ENCODE results near the gene HSPA12A.

HSPA12A gene

DNA sequence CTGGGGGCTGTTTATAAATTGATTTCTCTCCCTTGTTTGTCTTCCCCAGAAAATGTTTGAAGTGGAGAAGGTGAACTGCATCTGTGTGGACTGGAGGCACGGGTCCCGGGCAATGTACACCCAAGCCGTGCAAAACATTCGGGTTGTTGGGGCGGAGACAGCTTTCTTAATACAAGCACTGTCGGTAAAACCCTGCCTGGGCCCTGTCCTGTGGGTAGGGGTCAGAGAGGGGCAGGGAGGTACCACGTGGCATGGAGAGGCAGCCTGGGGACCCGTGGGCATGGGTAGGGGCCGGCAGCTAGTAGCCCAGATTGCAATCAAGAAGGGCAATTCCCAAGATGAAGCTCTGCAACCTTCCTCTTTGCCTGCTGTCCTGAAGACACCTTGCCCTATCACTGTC, 115.6 kb downstream of the HSPA12A start:
- no peak for DNase-seq

DNA sequence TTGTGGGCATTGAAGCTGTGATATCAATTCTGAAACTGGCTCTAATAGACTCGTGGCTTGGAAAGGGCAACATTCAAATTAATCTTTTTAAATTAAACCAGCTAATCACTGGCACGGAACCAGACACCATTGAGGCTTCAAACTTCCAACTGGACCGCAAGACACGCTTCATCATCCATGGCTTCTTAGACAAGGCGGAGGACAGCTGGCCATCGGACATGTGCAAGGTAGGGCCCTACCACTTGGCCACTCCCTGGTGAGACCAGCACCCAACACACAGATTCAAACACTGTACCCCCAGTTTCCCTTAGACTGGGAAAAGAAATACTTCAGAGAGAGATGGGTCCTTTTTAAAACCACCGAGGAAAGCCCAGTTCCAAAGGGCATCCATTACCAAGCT, 116.5 kb downstream of the HSPA12A start:
- DNase-seq: no peak

DNA sequence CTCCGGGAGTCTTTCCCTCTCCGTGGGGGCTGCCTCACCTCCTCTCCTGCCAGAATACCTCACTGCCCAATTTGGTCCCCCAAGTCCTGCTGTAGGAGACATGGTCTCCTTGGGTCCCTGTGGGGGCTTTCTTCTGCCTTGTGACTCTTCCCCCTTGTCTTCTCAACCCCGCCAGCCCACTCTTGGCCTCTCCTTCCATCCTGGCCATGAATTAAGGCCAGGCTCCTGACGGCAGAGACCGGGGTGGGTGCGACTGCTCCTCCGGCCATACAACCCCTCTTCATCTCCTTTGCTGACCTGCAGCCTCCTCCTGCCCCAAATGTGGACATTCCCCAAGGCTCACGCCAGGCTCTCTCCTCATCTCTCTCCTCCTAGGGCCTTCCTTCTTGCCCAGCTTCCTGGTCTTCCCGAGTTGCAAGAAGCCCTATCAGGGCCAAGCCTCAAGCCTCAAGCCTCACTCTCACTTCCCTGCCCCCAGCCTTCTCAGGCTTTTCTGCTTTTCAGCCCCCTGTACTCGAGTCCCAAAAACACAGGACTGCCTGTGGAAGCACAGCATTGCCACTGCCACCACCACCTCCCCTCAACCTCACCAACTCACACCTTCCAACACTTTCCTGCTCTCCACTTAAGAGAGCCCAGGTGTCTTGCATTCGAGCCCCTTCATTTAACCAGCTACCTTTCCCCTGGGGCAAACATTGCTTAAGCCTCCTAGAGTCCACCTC, 120.3 kb downstream of the HSPA12A start:
- no peak for DNase-seq

DNA sequence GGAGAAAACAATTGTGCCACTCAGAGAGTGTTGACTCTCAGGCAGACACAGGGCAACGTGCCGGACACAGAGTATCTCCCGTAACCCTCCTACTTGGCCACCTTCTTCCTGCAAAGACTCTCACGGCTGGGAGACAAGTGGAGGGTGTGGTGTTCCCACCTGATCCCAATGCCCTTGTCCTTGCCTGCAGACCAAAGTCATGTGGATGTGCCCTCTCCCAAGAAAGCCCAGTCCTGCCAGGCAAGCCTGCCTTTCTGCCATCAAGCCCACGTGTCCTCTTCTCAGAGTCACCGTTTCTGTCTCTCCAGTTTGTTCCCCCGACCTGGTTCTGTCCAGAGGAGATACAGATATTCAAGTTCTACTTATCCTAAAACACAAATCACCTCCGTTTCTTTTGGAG, 120.9 kb downstream of the HSPA12A start:
- DNase-seq: no peak

All from CD4-positive, alpha-beta T cell treated with Interleukin-17A for 1 hour (primary cell).